ENCODE data around the gene WDFY4. TPM values are rescaled to one million over a fixed set of nuclear protein-coding genes. Genes with fewer than 3 reads are reported as not detected.

Gene WDFY4
- total and polyA plus RNA-seq, 2 donors (not counting 3 experiments of a cell fraction or from before 2014, with no cell fraction given): 10.1 to 10.2 TPM

DNA sequence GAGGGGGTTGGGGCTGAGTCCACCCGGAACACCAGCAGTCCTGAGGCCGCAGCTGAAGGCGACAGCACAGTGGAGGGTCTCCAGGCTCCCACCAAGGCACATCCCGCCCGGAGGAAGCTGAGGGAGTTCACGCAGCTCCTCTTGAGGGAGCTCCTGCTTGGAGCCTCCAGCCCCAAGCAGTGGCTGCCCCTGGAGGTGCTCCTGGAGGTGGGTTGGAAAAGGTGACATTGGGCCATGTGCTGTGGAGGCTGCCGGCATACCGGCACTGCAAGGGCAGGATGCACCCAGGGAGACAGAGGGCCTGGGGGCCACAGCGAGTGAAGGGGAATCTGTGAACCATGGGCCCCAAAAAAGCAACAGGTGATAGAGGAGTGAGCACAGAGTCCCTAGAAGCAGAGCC, 135.6 kb downstream of the WDFY4 start:
- intact Hi-C loops (cut with micrococcal nuclease) (no loop called here), dilution Hi-C loops (cut with MboI; ENCODE audit: extremely low pct_ligation_motif_present, low sequenced_read_pairs) (no loop called here)
- ChIA-PET CTCF (interaction anchor here (1.3 kb wide), 1 partner anchor 10 kb away, joined by 3 read pairs; no protein-coding TSS in a partner anchor), POLR2A (no interaction called here)
- H2AFZ ChIP-seq (ENCODE audit: low read depth, low read length): no peak overlapping the region
- no peak overlapping the region for H3K9ac ChIP-seq (replicated peaks; ENCODE audit: extremely low read depth, insufficient read depth, low read length)
- H3K4me3 ChIP-seq (replicated peaks in 1 of 3; ENCODE audit: insufficient read depth in 1 of 3, low read depth in 1 of 3, low read length in 3 of 3): no peak overlapping the region
- no peaks in the 10 kb centered on the region for H3K27me3 ChIP-seq (ENCODE audit: control insufficient read depth in 2 of 2, insufficient read depth in 2 of 2, low read length in 2 of 2)
- DNase-seq (ENCODE audit: low read depth, low spot score) (no peak), FAIRE-seq (no peak)
- no peaks in the 10 kb centered on the region for H4K20me1 ChIP-seq (replicated peaks; ENCODE audit: control insufficient read depth, extremely low read depth, insufficient read depth, low read length)
- no peak for TF ChIP-seq POLR2AphosphoS5 (IDR thresholded peaks at IDR 0.05; ENCODE audit: insufficient read depth, low read depth, low read length)
- no peak for TF ChIP-seq MYC (IDR thresholded peaks at IDR 0.05; ENCODE audit: low read depth, low read length)
- no peak for TF ChIP-seq JUN (IDR thresholded peaks at IDR 0.05; ENCODE audit: borderline replicate concordance, insufficient read depth, insufficient read length, low read depth)
- TF ChIP-seq EZH2 (IDR thresholded peaks at IDR 0.05; ENCODE audit: borderline replicate concordance, low read depth, low read length, severe bottlenecking): no peak
- TF ChIP-seq GATA2 (IDR thresholded peaks at IDR 0.05; ENCODE audit: insufficient read depth, insufficient read length, low read depth, low read length): no peak
- no peak for TF ChIP-seq POLR2A (IDR thresholded peaks at IDR 0.05; ENCODE audit: low read depth, low read length)
- TF ChIP-seq, protein P1, sequence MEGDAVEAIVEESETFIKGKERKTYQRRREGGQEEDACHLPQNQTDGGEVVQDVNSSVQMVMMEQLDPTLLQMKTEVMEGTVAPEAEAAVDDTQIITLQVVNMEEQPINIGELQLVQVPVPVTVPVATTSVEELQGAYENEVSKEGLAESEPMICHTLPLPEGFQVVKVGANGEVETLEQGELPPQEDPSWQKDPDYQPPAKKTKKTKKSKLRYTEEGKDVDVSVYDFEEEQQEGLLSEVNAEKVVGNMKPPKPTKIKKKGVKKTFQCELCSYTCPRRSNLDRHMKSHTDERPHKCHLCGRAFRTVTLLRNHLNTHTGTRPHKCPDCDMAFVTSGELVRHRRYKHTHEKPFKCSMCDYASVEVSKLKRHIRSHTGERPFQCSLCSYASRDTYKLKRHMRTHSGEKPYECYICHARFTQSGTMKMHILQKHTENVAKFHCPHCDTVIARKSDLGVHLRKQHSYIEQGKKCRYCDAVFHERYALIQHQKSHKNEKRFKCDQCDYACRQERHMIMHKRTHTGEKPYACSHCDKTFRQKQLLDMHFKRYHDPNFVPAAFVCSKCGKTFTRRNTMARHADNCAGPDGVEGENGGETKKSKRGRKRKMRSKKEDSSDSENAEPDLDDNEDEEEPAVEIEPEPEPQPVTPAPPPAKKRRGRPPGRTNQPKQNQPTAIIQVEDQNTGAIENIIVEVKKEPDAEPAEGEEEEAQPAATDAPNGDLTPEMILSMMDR (IDR thresholded peaks at IDR 0.05; ENCODE audit: extremely low read depth in 1 of 2, insufficient read depth in 1 of 2, low read depth in 1 of 2, low read length in 2 of 2): no peak
- TF ChIP-seq, protein P2, sequence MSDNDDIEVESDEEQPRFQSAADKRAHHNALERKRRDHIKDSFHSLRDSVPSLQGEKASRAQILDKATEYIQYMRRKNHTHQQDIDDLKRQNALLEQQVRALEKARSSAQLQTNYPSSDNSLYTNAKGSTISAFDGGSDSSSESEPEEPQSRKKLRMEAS (IDR thresholded peaks at IDR 0.05; ENCODE audit: insufficient read depth, insufficient read length): no peak
- TF ChIP-seq FOS (IDR thresholded peaks at IDR 0.05; ENCODE audit: borderline replicate concordance, insufficient read depth, low read length): no peak
- H3K79me2 ChIP-seq (ENCODE audit: control insufficient read depth, insufficient read depth, low read length): no peaks in the 10 kb centered on the region
- no peaks in the 10 kb centered on the region for H3K9me3 ChIP-seq (replicated peaks; ENCODE audit: control insufficient read depth, insufficient read depth, low read length)
- H3K36me3 ChIP-seq (ENCODE audit: control insufficient read depth in 2 of 2, extremely low read depth in 1 of 2, insufficient read depth in 2 of 2, low read length in 2 of 2): no peaks in the 10 kb centered on the region
- no peak overlapping the region for H3K4me2 ChIP-seq (ENCODE audit: insufficient read depth, low read length)
- H3K27ac ChIP-seq (ENCODE audit: insufficient read depth, low read depth, low read length): no peak overlapping the region
- no peaks in the 10 kb centered on the region for H3K9me1 ChIP-seq (replicated peaks; ENCODE audit: control insufficient read depth, extremely low read depth, insufficient read depth, low read length)
- no TSS peak for BruUV-seq (replicated peaks)
- H3K4me1 ChIP-seq (ENCODE audit: control insufficient read depth, extremely low read depth, insufficient read depth, low read length): no peaks in the 10 kb centered on the region
